Nephron (organoid): ENCODE data around the gene POLD3.
"Not testable (repeated sequence)": the region's sequence is repeated elsewhere in the genome, so short reads cannot be mapped to it uniquely, and the experiment has no call there.

Experiments used
- H3K27ac Mint-ChIP-seq, 3 experiments: 2 replicates each; pipeline ENCODE4 v1.8.0; 2020; ENCODE audit warnings: mixed read lengths in 3 of 3, mild to moderate bottlenecking in 2 of 3, moderate library complexity in 1 of 3
- H3K27me3 Mint-ChIP-seq: 2 replicates; pipeline ENCODE4 v1.8.0; 2021; ENCODE audit warnings: low read depth, mild to moderate bottlenecking, moderate library complexity, mixed read lengths
- H3K36me3 Mint-ChIP-seq: 2 replicates; pipeline ENCODE4 v1.8.0; 2020; ENCODE audit warnings: low read depth, mixed read lengths
- H3K4me1 Mint-ChIP-seq: 2 replicates; pipeline ENCODE4 v1.8.0; 2020; ENCODE audit warnings: mixed read lengths
- H3K4me3 Mint-ChIP-seq, 3 experiments: 2 replicates each; pipeline ENCODE4 v1.8.0; 2020; ENCODE audit warnings: mild to moderate bottlenecking in 3 of 3, mixed read lengths in 3 of 3, moderate library complexity in 2 of 3
- H3K9me3 Mint-ChIP-seq: 2 replicates; pipeline ENCODE4 v1.8.0; 2020; ENCODE audit warnings: mixed read lengths
- TF ChIP-seq, protein P1 (sequence below), 3 experiments: fragments of 200-600 bp; sonication (generic); IDR thresholded peaks; one replicate each; pipeline ENCODE4 v1.5.0; 2021; ENCODE audit warnings: antibody characterized with exemption in 3 of 3; ENCODE audit not compliant: unreplicated experiment in 3 of 3

Gene POLD3

DNA sequence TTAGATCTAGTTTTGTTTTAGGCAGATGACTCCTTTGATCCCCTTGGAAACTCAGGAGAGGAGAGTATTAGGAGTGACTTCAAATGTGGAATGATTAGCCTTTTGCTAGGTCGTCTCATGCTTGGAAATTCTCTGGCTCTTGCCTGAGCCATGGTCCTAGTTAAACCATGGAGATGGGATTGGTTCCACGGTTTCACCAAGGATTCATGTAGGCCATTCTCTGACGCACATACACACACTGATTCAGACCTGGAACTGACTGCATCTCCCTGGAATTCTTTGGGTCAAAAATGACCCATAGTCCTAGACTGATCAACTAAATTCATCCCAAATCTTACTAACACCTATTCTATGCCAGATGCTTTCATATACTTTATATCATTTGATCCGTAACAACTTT lies 56.5 kb downstream of the POLD3 start:
- no peaks in the 10 kb centered on the region for H3K27me3 Mint-ChIP-seq
- H3K4me3 Mint-ChIP-seq = no peak overlapping the region
- peaks cover 9% of the 10 kb centered on the region for H3K4me1 Mint-ChIP-seq
- H3K27ac Mint-ChIP-seq = no peak overlapping the region
- H3K36me3 Mint-ChIP-seq = peaks cover 39% of the 10 kb centered on the region
- H3K9me3 Mint-ChIP-seq = no peaks in the 10 kb centered on the region
- TF ChIP-seq, protein P1, sequence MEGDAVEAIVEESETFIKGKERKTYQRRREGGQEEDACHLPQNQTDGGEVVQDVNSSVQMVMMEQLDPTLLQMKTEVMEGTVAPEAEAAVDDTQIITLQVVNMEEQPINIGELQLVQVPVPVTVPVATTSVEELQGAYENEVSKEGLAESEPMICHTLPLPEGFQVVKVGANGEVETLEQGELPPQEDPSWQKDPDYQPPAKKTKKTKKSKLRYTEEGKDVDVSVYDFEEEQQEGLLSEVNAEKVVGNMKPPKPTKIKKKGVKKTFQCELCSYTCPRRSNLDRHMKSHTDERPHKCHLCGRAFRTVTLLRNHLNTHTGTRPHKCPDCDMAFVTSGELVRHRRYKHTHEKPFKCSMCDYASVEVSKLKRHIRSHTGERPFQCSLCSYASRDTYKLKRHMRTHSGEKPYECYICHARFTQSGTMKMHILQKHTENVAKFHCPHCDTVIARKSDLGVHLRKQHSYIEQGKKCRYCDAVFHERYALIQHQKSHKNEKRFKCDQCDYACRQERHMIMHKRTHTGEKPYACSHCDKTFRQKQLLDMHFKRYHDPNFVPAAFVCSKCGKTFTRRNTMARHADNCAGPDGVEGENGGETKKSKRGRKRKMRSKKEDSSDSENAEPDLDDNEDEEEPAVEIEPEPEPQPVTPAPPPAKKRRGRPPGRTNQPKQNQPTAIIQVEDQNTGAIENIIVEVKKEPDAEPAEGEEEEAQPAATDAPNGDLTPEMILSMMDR (IDR thresholded peaks at IDR 0.05; ENCODE audit: unreplicated experiment in 3 of 3) = no peak

GRCh38 chr11:74650498-74650897 lies 58.1 kb downstream of the POLD3 start:
- Mint-ChIP-seq H3K27me3 (no peaks in the 10 kb centered on the region), H3K9me3 (peaks cover under 1% of the 10 kb centered on the region), H3K4me1 (peaks cover 9% of the 10 kb centered on the region), H3K4me3 (no peak overlapping the region), H3K27ac (no peak overlapping the region), H3K36me3 (peaks cover 45% of the 10 kb centered on the region)
- TF ChIP-seq, protein P1 (IDR thresholded peaks at IDR 0.05; ENCODE audit: unreplicated experiment in 3 of 3) = no peak

GRCh38 chr11:74654976-74655375 lies 62.6 kb downstream of the POLD3 start:
- Mint-ChIP-seq H3K9me3 (peaks cover 15% of the 10 kb centered on the region), H3K27ac (no peak overlapping the region), H3K4me1 (peaks cover 8% of the 10 kb centered on the region), H3K27me3 (no peaks in the 10 kb centered on the region), H3K36me3 (peaks cover 70% of the 10 kb centered on the region), H3K4me3 (no peak overlapping the region)
- TF ChIP-seq, protein P1 (IDR thresholded peaks at IDR 0.05; ENCODE audit: unreplicated experiment in 3 of 3) = no peak

DNA sequence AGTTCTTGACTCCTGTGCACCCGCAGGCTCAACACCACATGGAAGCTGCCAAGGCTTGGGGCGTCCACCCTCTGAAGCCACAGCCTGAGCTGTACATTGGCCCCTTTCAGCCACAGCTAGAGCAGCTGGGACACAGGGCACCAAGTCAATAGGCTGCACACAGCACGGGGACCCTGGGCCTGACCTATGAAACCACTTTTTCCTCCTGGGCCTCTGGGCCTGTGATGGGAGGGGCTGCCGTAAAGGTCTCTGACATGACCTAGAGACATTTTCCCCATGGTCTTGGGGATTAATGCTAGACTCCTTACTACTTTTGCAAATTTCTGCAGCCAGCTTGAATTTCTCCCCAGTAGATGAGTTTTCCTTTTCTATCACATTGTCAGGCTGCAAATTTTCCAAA lies 66.7 kb downstream of the POLD3 start:
- Mint-ChIP-seq H3K36me3 (peaks cover 63% of the 10 kb centered on the region), H3K9me3 (peaks cover 25% of the 10 kb centered on the region)
- not testable (repeated sequence) for H3K4me3 Mint-ChIP-seq, H3K27ac Mint-ChIP-seq, H3K27me3 Mint-ChIP-seq, H3K4me1 Mint-ChIP-seq

GRCh38 chr11:74662487-74663103 lies 70.2 kb downstream of the POLD3 start:
- Mint-ChIP-seq H3K4me3 (no peak overlapping the region), H3K36me3 (peaks cover 43% of the 10 kb centered on the region), H3K4me1 (no peaks in the 10 kb centered on the region), H3K27ac (no peak overlapping the region), H3K9me3 (peaks cover 22% of the 10 kb centered on the region), H3K27me3 (no peaks in the 10 kb centered on the region)
- TF ChIP-seq, protein P1 (IDR thresholded peaks at IDR 0.05; ENCODE audit: unreplicated experiment in 3 of 3) = no peak

GRCh38 chr11:74663315-74663714 lies 70.9 kb downstream of the POLD3 start:
- TF ChIP-seq, protein P1 (IDR thresholded peaks at IDR 0.05; ENCODE audit: unreplicated experiment in 3 of 3) = no peak
- Mint-ChIP-seq H3K4me3 (no peak overlapping the region), H3K36me3 (peaks cover 37% of the 10 kb centered on the region), H3K4me1 (no peaks in the 10 kb centered on the region), H3K27me3 (no peaks in the 10 kb centered on the region), H3K9me3 (peaks cover 19% of the 10 kb centered on the region), H3K27ac (no peak overlapping the region)
